K562 (cell line): ENCODE measurements around the gene HBM. TPM values are rescaled to one million over a fixed set of nuclear protein-coding genes. Genes with fewer than 3 reads are reported as not detected.

Source experiments
- CCNT2 ChIP-seq: IDR thresholded peaks from 2 replicates; pipeline ENCODE4 v1.6.1; 2011; ENCODE audit warnings: borderline replicate concordance, low read depth, mild to moderate bottlenecking, moderate library complexity, mixed read lengths, low read length; ENCODE audit not compliant: insufficient read length; ENCODE audit errors: extremely low read depth
- CREB3L1 ChIP-seq: fragments of 450-650 bp; IDR thresholded peaks from 2 replicates; pipeline ENCODE4 v1.6.1; 2014; ENCODE audit warnings: low read depth, mild to moderate bottlenecking, moderate library complexity, borderline replicate concordance
- DIDO1 ChIP-seq: fragments of 450-650 bp; IDR thresholded peaks from 2 replicates; pipeline ENCODE4 v1.6.1; 2016; ENCODE audit warnings: low read depth, missing biosample characterization, missing genetic modification characterization
- ERF ChIP-seq: fragments of 450-650 bp; formaldehyde crosslinking; IDR thresholded peaks from 2 replicates; pipeline ENCODE4 v1.4.0; 2020; ENCODE audit warnings: mild to moderate bottlenecking, mixed read lengths
- FOS ChIP-seq: IDR thresholded peaks from 3 replicates; pipeline ENCODE4 v1.6.1; 2011; ENCODE audit not compliant: insufficient read length; ENCODE audit errors: extremely low read depth
- HCFC1 ChIP-seq: IDR thresholded peaks from 2 replicates; pipeline ENCODE4 v1.6.1; 2012; ENCODE audit warnings: low read depth, low read length, improper control_type of control experiment
- MECOM ChIP-seq: fragments of 250-450 bp; sonication (Bioruptor Pico); IDR thresholded peaks from 2 replicates; pipeline ENCODE4 v1.8.0; 2022; ENCODE audit warnings: inconsistent platforms
- MED1 ChIP-seq: sonication (generic); formaldehyde crosslinking; IDR thresholded peaks from 2 replicates; pipeline ENCODE4 v1.8.1; 2023; ENCODE audit warnings: missing genetic modification reagents, borderline replicate concordance
- MLX ChIP-seq, 2 experiments: fragments of 450-650 bp in 1 of 2; sonication (generic) in 1 of 2; formaldehyde crosslinking; conservative IDR thresholded peaks; 2 replicates each; pipeline versions ENCODE4 v1.4.0 to v1.8.1; 2020 to 2022; ENCODE audit warnings: mild to moderate bottlenecking in 1 of 2, missing genetic modification reagents in 1 of 2
- NR4A1 ChIP-seq, 2 experiments: fragments of 250-450 bp in 1 of 2; fragments of 450-650 bp in 1 of 2; sonication (Bioruptor Pico) in 1 of 2; IDR thresholded peaks; 2 replicates each; pipeline versions ENCODE4 v1.4.0 to v1.6.1; 2016 to 2020; ENCODE audit warnings: mild to moderate bottlenecking in 2 of 2, missing compliant biosample characterization in 1 of 2, missing genetic modification characterization in 1 of 2, moderate library complexity in 1 of 2
- PRPF4 ChIP-seq: fragments of 200-400 bp; formaldehyde crosslinking; IDR thresholded peaks from one replicate; pipeline ENCODE4 v1.6.1; 2017; ENCODE audit warnings: low read length, low read depth, mild to moderate bottlenecking; ENCODE audit not compliant: insufficient read depth, poor library complexity, severe bottlenecking
- PURB ChIP-seq: sonication (generic); formaldehyde crosslinking; IDR thresholded peaks from 2 replicates; pipeline ENCODE4 v1.9.0; 2021; ENCODE audit warnings: low read depth, mild to moderate bottlenecking, missing genetic modification reagents
- RBFOX2 ChIP-seq: fragments of 200-400 bp; formaldehyde crosslinking; IDR thresholded peaks from 2 replicates; pipeline ENCODE4 v1.6.1; 2017; ENCODE audit warnings: low read depth, mild to moderate bottlenecking, low read length, moderate library complexity
- RNF2 ChIP-seq: sonication (generic); IDR thresholded peaks from 2 replicates; pipeline ENCODE4 v1.6.1; 2016
- SMARCB1 ChIP-seq: IDR thresholded peaks from 2 replicates; pipeline ENCODE4 v1.6.1; 2011; ENCODE audit warnings: improper control_type of control experiment, low read depth; ENCODE audit not compliant: insufficient read length
- SNRNP70 ChIP-seq: fragments of 200-400 bp; formaldehyde crosslinking; optimal IDR thresholded peaks from 2 replicates; pipeline ENCODE3; 2017; ENCODE audit warnings: low read depth, low read length
- TARDBP ChIP-seq: fragments of 450-650 bp; IDR thresholded peaks from 2 replicates; pipeline ENCODE4 v1.6.1; 2016
- TGIF2 ChIP-seq: sonication (generic); formaldehyde crosslinking; IDR thresholded peaks from 2 replicates; pipeline ENCODE4 v1.8.1; 2022; ENCODE audit warnings: mild to moderate bottlenecking, missing genetic modification reagents, moderate library complexity
- ZFP1 ChIP-seq: fragments of 450-650 bp; formaldehyde crosslinking; IDR thresholded peaks from 2 replicates; pipeline ENCODE4 v1.4.0; 2020; ENCODE audit warnings: mild to moderate bottlenecking, mixed read lengths
- ZNF124 ChIP-seq: sonication (generic); formaldehyde crosslinking; IDR thresholded peaks from 2 replicates; pipeline ENCODE4 v1.8.1; 2022; ENCODE audit warnings: missing genetic modification reagents
- ZNF224 ChIP-seq: sonication (generic); formaldehyde crosslinking; IDR thresholded peaks from 2 replicates; pipeline ENCODE4 v1.8.0; 2022; ENCODE audit warnings: mild to moderate bottlenecking, missing genetic modification reagents
- ZNF639 ChIP-seq, 2 experiments: fragments of 200-800 bp in 1 of 2; sonication (Bioruptor generic) in 1 of 2; sonication (generic) in 1 of 2; formaldehyde crosslinking in 1 of 2; IDR thresholded peaks in 1 of 2; conservative IDR thresholded peaks in 1 of 2; 2 replicates each; pipeline versions ENCODE4 v1.5.0 to v1.6.1; 2016 to 2020; ENCODE audit warnings: missing compliant biosample characterization in 1 of 2, missing genetic modification characterization in 1 of 2, missing genetic modification reagents in 1 of 2
- ZNF717 ChIP-seq: fragments of 250-450 bp; sonication (Bioruptor Pico); IDR thresholded peaks from 2 replicates; pipeline ENCODE4 v1.5.0; 2021
- polyA plus RNA-seq, 8 experiments: library from polyadenylated mRNA; depleted of rRNA in 4 of 8; stranded (reverse) in 5 of 8; unstranded in 3 of 8; fragments of >200 nt; fragmentation: Nextera tagmentation in 2 of 8; fragmentation: Illumina TruSeq in 1 of 8; extraction: Ambion mirVana in 2 of 8; extraction: Trizol in 1 of 8; gene quantifications; 2 replicates each; pipeline versions ENCODE4 v1.2.1 to v1.2.3, GENCODE V29; 2011 to 2014; ENCODE audit warnings: inconsistent platforms in 1 of 8, missing spikeins in 1 of 8
- total RNA-seq, 7 experiments: library from RNA; depleted of rRNA in 6 of 7; stranded (reverse); fragments of >200 nt in 6 of 7; fragmentation: Illumina TruSeq in 2 of 7; extraction: Trizol in 2 of 7; gene quantifications; 2 replicates each; pipeline versions ENCODE4 v1.2.1 to v1.2.3, GENCODE V29; 2011 to 2021; ENCODE audit warnings: low replicate concordance in 1 of 7

The HBM gene
- total and polyA plus RNA-seq, 9 of the 15 experiments (the other 6 are each of a cell fraction or from before 2014, with no cell fraction given) = not detected

GRCh38 chr16:180681-181564 lies 15.1 kb downstream of the HBM start (continued):
- TF ChIP-seq MLX (CRISPR knock-in tag; conservative IDR thresholded peaks at IDR 0.05) (0 out of 4 replicates have a peak, but pooled peaks of 1 of the 2 experiments have one; percentile 90), TGIF2 (CRISPR knock-in tag) (peak; percentile 98), RBFOX2 (peak; percentile 92), FOS (no peak), MED1 (CRISPR knock-in tag) (no peak), SNRNP70 (no peak), HCFC1 (0 out of 2 replicates have a peak, but pooled peaks have one; percentile 44), RNF2 (peak; percentile 90), ZFP1 (CRISPR knock-in tag) (no peak), CCNT2 (peak; percentile 85), NR4A1 (CRISPR knock-in tag; IDR thresholded peaks at IDR 0.05) (no peak; the same call in 1 of the 2 replicates), NR4A1 (tag; IDR thresholded peaks at IDR 0.05) (peak; percentile 90), MECOM (CRISPR knock-in tag) (peak; percentile 59; the same call in 1 of the 2 replicates), DIDO1 (tag) (no peak), SMARCB1 (no peak), PURB (0 out of 2 replicates have a peak, but pooled peaks have one; percentile 65), CREB3L1 (peak; percentile 91), PRPF4 (no peak), TARDBP (peak; percentile 82), ERF (CRISPR knock-in tag) (peak; percentile 48; the same call in 1 of the 2 replicates), ZNF717 (CRISPR knock-in tag) (0 out of 2 replicates have a peak, but pooled peaks have one; percentile 64), ZNF639 (CRISPR knock-in tag; conservative IDR thresholded peaks at IDR 0.05 in 1 of 2, IDR thresholded peaks at IDR 0.05 in 1 of 2) (peak in 1 of 2 experiments; percentile 53; a peak in 1 of 4 replicates), ZNF124 (peak; percentile 97; the same call in 1 of the 2 replicates), ZNF224 (CRISPR knock-in tag) (peak; percentile 98)
